Measurements from ENCODE around the gene LNX2. TPM values are rescaled to one million over a fixed set of nuclear protein-coding genes. Genes with fewer than 3 reads are reported as not detected.

The LNX2 gene
- total RNA-seq, 2 donors from 2014 or later, result 13.9 to 15.6 TPM

- WGBS, 2 experiments (ENCODE audit: insufficient coverage in 1 of 2, insufficient read length in 1 of 2), result 93 to 94% methylated on average over 2 to 6 of the region's 6 CpGs
- H3K4me1 ChIP-seq (ENCODE audit: control insufficient read depth, insufficient read depth, low read length), result peaks cover 7% of the 10 kb centered on the region
- DNase-seq, result no peak
- peaks cover 24% of the 10 kb centered on the region for H3K27me3 ChIP-seq (ENCODE audit: control insufficient read depth, insufficient read depth, low read length, poor library complexity, severe bottlenecking)
- H3K27ac ChIP-seq (ENCODE audit: low read depth, low read length), result no peak overlapping the region
- Mint-ChIP-seq H3K4me1 (peaks cover 14% of the 10 kb centered on the region), H3K4me3 (no peak overlapping the region), H3K36me3 (ENCODE audit: low read depth) (peaks cover 15% of the 10 kb centered on the region), H3K27ac (no peak overlapping the region), H3K9me3 (peaks cover 14% of the 10 kb centered on the region), H3K27me3 (ENCODE audit: insufficient read depth) (peaks cover 63% of the 10 kb centered on the region)
- H3K36me3 ChIP-seq (ENCODE audit: control insufficient read depth, insufficient read depth, low read length), result no peaks in the 10 kb centered on the region
- TF ChIP-seq CTCF (conservative IDR thresholded peaks at IDR 0.05), result no peak
- peaks cover 9% of the 10 kb centered on the region for H3K9me3 ChIP-seq (ENCODE audit: control insufficient read depth, low read length)
- H3K9ac ChIP-seq (ENCODE audit: extremely low read depth, low read length, poor library complexity, severe bottlenecking), result no peak overlapping the region
- no peak overlapping the region for H3K4me3 ChIP-seq (ENCODE audit: low read length)
Observed at GRCh38 chr13:27528908-27529307, 91.4 kb downstream of the LNX2 start.

- no peak overlapping the region for H3K27ac ChIP-seq (ENCODE audit: low read depth, low read length)
- H3K9me3 ChIP-seq (ENCODE audit: control insufficient read depth, low read length), result peaks cover 9% of the 10 kb centered on the region
- WGBS, 2 experiments (ENCODE audit: insufficient coverage in 1 of 2, insufficient read length in 1 of 2), result 60 to 82% methylated on average over 3 of the region's 3 CpGs
- peaks cover 14% of the 10 kb centered on the region for H3K9me3 Mint-ChIP-seq
- no peak for DNase-seq
- H3K4me3 Mint-ChIP-seq, result no peak overlapping the region
- peaks cover 15% of the 10 kb centered on the region for H3K36me3 Mint-ChIP-seq (ENCODE audit: low read depth)
- H3K9ac ChIP-seq (ENCODE audit: extremely low read depth, low read length, poor library complexity, severe bottlenecking), result no peak overlapping the region
- peaks cover 11% of the 10 kb centered on the region for H3K4me1 Mint-ChIP-seq
- H3K27me3 Mint-ChIP-seq (ENCODE audit: insufficient read depth), result peaks cover 55% of the 10 kb centered on the region
- no peaks in the 10 kb centered on the region for H3K36me3 ChIP-seq (ENCODE audit: control insufficient read depth, insufficient read depth, low read length)
- H3K4me1 ChIP-seq (ENCODE audit: control insufficient read depth, insufficient read depth, low read length), result no peaks in the 10 kb centered on the region
- TF ChIP-seq CTCF (conservative IDR thresholded peaks at IDR 0.05), result no peak
- H3K27ac Mint-ChIP-seq, result no peak overlapping the region
- no peak overlapping the region for H3K4me3 ChIP-seq (ENCODE audit: low read length)
- peaks cover 24% of the 10 kb centered on the region for H3K27me3 ChIP-seq (ENCODE audit: control insufficient read depth, insufficient read depth, low read length, poor library complexity, severe bottlenecking)
Observed at GRCh38 chr13:27526516-27526915, 93.8 kb downstream of the LNX2 start.

- Mint-ChIP-seq H3K36me3 (ENCODE audit: low read depth) (peaks cover 15% of the 10 kb centered on the region), H3K27me3 (ENCODE audit: insufficient read depth) (peaks cover 48% of the 10 kb centered on the region), H3K4me3 (no peak overlapping the region), H3K27ac (no peak overlapping the region), H3K4me1 (peaks cover 3% of the 10 kb centered on the region), H3K9me3 (peaks cover 14% of the 10 kb centered on the region)
- Histone ChIP-seq H3K4me1 (ENCODE audit: control insufficient read depth, insufficient read depth, low read length) (no peaks in the 10 kb centered on the region), H3K9me3 (ENCODE audit: control insufficient read depth, low read length) (peaks cover 9% of the 10 kb centered on the region), H3K4me3 (ENCODE audit: low read length) (no peak overlapping the region), H3K36me3 (ENCODE audit: control insufficient read depth, insufficient read depth, low read length) (no peaks in the 10 kb centered on the region), H3K27ac (ENCODE audit: low read depth, low read length) (no peak overlapping the region), H3K9ac (ENCODE audit: extremely low read depth, low read length, poor library complexity, severe bottlenecking) (no peak overlapping the region), H3K27me3 (ENCODE audit: control insufficient read depth, insufficient read depth, low read length, poor library complexity, severe bottlenecking) (peaks cover 24% of the 10 kb centered on the region)
- TF ChIP-seq CTCF (conservative IDR thresholded peaks at IDR 0.05), result no peak
- no peak for DNase-seq
- WGBS, 2 experiments (ENCODE audit: insufficient coverage in 1 of 2, insufficient read length in 1 of 2), result 88 to 93% methylated on average over 5 to 14 of the region's 14 CpGs
Observed at GRCh38 chr13:27524981-27525975, 95.1 kb downstream of the LNX2 start.

Data from endodermal cell (in vitro differentiated cells).